GM19463 (cell line): ENCODE results near the gene GGA1.

Experiments used
- ATAC-seq: cut with Tn5 transposase; IDR thresholded peaks from one replicate; pipeline ENCODE4 v1.9.1; 2021; ENCODE audit warnings: mild to moderate bottlenecking, moderate library complexity; ENCODE audit not compliant: unreplicated experiment

Gene GGA1

DNA sequence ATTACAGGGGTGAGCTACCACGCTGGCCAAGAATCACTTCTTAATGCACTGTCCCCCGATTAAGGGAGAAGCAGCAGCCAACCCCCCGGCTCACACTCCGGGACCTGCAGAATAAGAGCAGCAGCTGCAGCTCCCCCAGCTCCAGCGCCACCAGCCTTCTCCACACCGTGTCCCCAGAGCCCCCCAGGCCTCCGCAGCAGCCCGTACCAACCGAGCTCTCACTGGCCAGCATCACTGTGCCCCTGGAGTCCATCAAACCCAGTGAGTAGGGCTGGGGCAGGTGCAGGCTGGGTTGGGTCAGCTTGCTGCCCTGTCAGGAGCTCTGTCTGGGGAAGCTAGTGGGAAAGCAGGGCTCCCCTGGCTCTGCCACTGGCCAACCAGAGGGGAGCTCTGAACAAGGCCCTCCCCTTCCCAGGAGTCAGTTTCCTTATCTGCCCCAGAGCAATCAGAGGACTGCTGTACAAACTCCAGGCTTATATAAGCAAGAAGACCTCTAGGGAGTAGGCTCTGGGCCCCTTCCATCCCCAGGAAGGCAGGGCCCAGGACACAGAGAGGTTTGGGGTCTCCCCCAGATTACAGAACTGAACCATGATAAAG lies 22.3 kb downstream of the GGA1 start:
- no peak for ATAC-seq

DNA sequence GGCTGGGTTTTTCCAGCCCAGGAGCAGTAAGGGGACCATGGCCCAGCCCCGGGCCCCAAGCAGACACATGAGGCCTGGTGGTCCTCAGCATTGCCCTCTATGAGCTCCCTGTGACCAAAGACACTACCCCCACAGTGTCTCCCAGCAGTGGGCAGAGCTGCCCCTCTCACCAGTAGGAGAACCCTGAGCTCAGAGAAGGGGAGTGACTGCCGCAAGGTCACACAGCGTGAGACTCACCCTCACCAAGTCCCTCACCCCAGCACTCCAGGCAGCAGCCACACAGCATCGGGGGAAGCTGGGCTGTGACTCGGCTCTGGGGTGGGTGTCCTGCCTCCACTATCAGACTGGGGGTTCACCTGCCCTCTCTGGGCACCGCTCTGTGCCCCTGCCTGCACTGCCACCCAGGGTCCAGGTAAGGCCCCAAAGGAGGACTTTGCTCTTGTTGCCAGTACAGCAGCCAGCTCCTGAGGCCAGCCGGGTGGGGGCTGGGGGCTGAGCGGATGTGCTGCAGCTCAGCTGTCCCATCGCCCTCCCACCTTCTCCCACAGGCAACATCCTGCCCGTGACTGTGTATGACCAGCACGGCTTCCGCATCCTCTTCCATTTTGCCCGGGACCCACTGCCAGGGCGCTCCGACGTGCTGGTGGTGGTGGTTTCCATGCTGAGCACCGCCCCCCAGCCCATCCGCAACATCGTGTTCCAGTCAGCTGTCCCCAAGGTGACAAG lies 23.0 kb downstream of the GGA1 start:
- ATAC-seq = no peak

DNA sequence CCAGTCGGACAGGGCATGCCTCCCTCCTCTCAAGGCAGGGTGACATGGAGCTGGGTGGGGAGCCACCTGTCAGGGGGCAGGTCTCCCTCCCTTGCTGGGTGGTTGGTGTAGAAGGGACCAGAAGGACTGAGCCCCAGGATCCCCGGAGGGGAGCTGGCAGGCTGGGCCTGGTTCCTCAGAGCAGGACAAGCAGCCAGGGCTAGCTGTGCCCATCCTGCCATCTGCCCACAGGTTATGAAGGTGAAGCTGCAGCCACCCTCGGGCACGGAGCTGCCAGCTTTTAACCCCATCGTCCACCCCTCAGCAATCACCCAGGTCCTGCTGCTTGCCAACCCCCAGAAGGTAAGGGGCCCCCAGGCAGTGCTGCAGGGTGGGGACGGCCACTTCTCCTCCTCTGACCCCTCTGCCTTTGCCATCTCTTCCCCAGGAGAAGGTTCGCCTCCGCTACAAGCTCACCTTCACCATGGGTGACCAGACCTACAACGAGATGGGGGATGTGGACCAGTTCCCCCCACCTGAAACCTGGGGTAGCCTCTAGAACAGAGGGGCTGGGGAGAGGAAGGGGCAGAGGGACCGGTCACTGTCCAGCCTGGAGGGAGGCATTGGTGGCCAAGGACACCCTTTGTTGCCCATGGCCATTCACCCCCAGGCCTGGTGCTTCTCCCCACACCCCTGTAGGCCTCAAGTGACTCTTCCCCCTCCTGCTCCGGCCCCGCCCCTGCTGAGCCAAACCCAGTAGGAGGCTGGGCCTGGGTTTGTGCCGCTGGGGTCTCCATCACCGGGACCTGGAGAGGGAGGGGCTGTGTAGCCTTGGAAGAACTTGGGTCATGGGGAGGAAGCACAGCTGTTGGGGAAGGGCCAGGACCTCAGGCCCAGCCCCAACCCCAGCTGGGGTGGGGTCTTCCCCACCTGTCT lies 23.8 kb downstream of the GGA1 start:
- ATAC-seq = peak; percentile 11

DNA sequence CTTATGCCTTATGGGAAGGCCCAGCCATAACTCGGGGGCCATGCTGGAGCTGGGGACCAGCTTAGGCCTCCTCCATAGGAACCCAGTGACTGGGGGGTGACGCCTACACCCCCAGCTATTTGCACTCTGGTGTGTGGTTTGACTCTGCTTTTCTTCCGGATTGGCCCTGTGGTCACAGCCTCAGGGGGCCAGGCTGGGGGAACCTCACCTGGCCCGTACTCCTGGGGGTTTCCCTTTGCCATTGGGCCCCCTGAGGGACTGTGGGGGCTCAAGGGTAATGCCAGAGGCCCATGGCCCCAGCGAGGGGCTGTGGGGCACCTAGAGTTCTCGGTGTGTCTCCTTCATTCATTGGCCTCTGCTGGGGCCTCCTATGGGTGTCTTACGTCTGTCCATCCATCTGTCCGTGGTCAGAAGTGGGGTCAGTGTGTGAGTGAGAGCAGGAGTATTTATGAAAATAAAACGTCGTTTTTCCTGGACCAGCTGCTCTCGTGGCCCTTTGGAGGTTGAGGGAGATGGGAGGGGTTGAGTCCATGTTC lies 24.5 kb downstream of the GGA1 start:
- peak; percentile 52 for ATAC-seq

DNA sequence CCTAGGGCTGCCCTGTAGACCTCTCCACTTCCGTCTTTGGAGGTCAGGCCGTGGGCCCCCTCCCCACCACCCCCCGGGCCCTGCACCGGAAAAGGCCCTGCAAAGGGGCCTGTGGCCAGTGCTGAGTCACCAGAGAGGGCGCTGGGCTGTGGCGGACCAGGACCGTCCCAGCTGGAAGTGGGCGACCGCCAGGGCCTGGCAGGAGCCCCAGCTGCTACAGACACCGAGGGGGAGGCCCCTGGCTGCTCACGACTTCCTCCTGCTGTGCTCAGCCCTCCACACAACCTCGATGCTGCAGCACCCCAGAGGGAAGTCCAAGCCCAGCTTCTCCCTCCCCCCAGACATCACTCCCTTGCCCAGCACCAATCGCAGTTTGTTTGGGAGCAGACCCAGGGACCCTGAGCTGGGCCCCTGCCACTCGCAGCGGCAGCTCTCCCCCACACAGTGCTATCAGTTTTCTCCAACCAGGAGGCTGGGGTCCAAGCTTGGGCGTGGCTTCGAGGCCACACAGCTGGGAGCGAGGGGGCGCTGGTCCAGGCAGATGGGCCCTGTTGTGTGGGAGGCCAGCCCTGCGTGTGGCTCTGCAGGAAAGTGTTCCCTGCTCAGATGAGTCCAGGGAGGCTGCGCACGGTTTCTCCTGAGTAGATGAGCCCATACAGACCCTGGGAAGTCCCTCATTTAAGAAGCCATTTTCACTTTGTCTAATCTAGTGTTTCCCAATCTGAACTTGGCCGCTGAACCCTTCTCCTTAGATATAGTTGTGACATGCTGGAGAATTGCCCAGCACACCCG lies 25.2 kb downstream of the GGA1 start:
- peak; percentile 53 for ATAC-seq

DNA sequence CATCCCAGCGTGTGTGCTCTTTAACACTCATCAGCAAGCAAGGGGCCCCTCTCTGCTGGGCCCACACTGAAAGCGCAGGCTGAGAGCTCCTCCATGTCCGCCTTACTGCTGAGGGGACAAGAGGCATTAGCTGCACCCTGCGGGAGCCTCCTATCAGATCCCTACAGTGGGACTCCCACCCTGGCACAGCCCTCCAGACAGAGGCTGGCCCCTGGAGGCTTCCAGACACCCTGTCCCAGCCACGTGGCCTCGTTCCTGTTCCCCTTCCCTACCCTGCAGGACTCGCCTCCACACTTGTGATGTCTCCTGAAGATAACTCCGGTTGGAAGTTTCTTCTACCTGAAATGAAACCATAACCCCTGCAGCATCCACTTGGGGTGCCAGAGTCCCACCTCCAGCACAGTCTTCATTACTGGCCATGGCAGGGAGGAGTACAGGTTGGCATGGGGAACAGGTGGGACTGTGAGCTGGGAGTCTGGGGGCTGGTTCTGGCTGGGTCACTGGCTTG lies 25.8 kb downstream of the GGA1 start:
- ATAC-seq = no peak

DNA sequence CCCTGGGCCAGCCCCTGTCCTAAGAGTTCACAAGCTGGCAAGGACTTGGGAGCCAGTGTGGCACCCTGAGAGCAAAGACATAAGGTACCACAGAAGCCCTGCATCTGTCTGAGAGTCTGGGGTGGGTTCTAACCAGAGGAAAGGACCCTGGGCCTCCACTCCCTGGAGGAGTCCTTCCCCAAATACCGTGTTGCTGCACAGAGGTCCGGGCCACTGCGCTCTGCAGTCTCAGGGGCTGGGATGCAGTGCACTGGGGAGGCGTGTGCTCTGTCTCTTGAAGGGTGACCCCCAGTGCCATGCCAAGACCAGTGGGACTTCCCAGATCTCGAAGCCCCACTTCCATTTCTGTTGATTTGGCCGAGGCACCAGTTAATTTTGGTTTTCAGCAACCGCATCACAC lies 26.5 kb downstream of the GGA1 start:
- no peak for ATAC-seq

DNA sequence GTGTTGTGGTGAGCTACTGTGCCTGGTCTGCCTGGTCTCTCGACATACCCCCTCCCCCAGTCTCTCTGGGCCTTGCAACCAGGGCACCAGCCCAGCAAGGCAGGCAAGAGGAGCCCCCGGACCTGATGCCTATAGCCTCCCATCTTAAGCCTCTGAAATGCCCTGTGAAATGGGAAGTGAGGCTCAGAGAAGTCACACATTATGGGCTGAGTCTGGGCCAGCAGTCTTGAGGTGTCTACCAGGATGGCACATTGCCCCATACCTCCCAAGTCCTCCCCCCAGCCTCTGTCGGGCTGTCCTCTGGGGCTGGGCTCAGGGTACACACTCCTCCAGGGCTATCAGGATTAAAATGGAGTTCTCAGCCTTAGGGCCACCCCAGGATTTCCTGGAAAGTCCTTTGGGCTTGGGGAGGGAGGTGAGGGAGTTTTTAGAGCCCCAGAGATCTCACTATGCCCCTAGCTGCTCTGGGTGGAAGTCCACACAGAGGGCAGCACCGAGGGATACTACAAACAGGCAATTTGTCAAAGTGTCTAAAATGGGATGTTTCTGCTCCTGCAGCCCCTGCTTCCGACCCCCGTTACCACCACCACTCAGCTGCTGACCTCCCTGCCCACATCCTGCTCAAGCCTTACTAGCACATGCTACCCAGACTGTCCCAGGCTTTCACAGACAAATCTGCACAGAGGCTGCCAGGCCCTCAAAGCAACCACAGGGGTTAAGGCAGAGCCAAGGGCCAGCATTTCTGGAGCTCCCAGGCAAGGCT lies 27.7 kb downstream of the GGA1 start:
- no peak for ATAC-seq

DNA sequence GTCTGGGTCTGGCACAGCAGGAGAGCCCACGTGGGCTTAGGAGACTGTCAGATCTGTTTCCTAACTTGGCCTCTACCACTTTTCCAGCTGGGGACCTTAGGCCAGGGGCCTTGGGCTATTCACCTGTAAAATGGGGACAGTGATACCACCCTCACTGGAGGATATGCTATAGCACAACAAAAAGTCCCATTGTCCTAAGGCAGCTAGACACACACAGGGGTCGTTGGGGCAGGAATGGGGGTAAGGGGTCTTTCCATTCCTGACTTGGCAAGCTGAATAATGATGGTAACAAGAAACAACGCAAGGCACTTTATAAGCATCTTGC lies 28.3 kb downstream of the GGA1 start:
- ATAC-seq = no peak

DNA sequence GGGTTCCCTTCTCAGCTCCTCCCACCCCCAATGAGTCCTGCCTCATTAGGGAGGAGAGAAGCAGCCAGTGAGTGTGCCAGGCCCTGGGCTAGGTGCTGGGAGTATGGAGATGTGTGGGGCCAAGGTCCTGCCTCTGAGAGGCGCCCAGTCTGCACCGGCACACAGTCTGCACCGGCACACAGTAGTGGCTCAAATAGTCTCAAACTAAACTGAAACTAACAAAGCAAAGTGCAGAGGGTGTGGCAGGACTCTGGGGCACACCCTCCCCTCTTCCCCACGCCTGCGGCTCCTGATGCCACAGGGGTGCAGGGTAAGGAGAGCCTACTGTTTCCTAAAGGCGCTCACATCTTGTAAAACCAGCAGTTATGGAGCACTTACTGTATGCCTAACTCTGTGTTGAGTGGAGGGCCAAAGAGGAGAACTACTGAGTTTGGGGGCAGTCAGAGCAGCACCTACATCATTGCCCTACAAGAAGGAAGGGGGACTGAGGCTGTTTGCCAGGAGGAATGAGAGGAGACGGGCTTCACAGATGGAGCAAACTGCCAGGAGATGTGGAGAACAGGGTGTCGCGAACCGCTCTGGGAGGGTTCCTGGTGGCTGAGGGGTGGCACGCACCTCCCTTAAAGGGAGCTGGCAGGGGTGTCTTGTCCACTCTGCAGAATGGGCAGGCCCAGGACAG lies 29.9 kb downstream of the GGA1 start:
- ATAC-seq = no peak

DNA sequence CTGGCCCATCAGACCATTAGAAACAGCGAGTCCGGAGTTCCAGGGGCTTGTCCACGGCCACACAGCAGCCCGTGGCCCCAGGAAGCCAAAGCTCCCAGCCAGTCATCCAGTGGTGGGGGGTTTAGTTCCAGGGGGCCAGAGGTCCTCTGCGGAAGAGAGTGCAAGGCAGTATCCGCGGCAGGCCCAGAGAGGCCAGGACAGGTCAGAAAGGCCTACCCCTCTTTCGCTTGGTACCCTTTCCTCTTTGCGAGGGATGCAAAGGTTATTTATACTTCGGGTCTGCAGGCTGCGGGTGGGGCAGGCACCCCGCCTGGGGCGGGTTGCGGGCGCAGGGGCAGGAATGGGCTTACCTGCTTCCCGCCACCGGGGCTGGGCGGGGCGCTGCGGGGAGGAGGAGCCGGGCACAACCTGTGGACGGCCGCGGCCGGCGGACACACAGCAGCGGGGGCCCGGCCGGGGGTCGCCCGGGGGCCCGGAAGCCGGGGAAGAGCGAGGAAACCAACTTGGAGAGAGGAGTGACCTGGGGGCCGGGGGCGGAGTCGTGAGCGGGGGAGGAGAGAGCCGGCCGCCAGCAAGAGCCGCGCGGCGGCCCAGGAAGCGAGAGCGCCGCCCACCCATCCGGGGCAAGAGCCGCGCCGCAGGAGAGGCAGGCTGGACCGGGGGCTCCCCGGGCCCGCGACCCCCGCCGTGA lies 30.6 kb downstream of the GGA1 start, which contains the start of gene SH3BP1:
SH3BP1 (plus strand) TSS at position 600 of the 691 bp plus-strand sequence. CDS start 119 bp downstream, outside the sequence.
- ATAC-seq = peak; percentile 41

DNA sequence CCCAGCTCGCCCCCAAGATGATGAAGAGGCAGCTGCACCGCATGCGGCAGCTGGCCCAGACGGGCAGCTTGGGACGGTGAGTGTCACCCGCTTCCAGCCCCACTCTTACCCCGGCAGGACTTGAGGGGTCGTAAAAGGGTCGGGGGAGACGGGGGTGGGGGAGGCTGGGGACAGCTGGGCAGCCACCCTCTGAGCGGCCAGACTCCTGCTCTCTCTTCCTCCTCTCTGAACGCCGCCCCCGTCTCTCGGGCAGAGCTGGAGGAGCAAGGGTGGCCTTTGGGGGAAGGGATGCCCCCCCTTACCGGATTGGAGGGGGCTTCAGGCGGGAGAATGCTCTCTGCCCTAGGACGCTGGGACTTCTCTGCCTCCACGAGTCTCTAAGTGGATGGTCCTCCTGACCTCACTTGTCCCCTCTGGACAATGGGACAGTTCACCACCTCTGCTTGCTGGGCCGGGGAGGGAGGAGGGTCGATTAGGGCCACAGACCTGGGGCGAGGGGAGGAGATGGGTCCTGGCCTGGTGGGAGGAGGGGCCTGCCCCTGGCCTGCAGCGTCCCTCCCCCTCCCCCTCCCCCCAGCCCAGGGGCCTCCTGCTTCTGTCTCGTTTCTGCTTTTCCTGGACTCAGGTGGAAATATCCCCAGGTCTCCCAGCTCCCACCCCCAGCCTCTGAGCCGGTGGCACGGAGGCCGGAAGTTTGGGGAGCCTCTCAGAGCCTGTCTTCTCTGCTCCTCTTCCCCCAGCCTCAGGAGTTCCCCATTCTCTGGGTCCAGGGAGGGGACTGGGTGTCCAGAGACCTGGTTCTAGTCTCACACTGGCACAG lies 31.3 kb downstream of the GGA1 start:
- ATAC-seq = no peak

DNA sequence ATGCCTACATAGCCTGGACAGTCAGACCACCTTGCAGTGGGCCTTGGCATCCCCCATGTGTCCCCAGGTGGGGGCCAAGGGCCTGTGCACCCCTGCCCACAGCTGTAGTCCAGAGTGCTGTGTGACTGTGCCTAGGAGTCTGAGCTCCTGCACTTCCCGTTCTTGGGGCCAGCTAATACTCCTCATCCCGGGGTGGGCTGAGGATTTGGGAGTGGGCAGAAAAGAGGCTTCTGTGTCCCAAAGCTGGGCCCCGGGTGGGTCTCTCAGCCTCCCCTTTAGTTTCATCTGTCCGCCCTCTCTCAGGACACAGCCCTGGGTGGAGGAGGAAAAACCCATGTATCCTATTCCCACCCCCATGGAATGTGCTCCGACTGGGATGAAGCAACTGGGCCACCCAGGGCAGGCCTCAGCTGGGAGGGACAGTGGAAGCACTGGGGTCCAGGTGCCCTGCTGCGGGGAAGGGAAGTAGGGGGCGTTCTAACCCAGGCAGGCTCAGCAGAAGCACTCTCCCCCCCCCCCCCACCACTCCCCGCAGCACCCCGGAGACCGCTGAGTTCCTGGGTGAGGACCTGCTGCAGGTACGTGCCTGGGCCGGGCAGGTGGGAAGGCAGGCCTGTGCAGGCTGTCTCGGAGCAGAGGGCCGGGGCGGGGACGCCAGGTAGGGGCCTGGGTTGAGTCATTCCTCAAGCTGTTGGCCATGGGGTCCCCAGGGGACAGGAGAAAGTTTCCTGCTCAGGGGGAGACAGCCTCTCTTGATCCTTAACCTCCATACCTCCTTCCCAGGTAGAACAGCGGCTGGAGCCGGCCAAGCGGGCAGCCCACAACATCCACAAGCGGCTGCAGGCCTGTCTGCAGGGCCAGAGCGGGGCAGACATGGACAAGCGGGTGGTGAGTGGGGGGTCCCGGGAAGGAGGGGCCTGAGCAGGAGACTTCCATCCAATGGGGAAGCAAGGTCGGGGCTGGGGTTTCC lies 32.2 kb downstream of the GGA1 start:
- ATAC-seq = no peak

DNA sequence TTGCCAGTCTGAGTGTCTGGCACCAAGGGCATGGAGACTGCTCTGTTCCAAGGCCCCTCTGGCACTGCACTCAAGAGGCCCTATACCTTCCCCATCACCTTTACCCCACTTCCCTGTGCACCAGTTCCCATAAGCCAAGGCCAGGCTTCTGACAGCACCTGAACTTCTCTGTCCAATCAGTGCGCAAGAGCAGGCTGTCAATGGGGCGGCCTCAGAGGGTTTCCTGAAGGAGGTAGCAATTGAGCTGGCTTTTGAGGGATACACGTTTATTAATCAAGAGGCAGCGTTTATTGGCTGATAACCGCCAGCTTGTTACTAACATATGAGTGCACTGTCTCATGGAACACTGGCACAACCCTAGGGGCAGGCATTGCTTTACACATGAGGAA lies 32.9 kb downstream of the GGA1 start:
- ATAC-seq = no peak

DNA sequence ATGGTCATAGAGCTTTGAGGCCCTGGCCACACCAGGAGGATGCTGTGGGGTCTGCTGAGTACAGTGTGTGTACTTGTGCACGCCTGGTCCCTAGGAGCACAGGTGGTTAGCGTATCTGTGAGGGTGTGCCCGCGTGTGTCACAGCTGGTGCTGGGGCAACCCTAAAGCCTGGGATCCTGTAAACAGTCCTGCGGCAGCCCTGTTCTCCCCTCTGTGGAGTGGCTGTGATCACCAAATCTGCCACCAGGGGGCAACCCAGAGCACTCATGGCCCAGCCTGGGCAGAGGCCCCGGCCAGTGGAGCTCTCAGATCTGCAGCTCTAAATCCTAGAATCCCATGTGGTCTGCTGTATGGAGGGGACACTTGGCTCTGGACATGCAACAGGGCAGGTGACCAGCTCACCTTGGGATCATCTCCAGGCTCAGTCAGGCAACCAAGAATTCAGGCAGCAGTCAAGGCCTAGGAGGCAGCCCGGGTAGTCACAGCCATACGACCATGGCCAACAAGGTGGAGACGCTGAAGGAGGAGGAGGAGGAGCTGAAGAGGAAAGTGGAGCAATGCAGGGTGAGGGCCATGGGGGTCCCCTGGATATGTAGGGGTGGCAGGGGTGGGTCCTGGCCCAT lies 34.7 kb downstream of the GGA1 start:
- ATAC-seq = no peak

DNA sequence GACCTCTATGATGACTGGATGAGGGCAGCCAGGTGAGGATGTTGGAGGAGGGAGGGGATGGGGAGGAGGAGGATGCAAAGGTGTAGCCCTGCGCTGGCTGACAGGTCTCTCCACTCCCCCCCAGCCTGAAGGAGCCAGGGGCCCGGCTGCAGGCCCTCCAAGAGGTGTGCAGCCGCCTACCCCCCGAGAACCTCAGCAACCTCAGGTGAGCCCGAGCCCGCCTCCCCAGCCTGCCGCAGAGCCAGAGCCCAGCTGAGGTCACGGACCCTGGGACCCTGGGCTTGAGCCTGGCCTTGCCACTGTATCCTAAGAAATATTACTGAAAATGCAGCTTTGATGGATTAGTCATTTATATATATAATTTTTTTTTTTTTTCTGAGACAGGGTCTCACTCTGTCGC lies 38.7 kb downstream of the GGA1 start:
- no peak for ATAC-seq
